Natural killer cell treated with Interleukin-12 subunit alpha and Interleukin-12 subunit beta and Interleukin-15 and Interleukin-18, amount 100 ng/mL, for 72 hours (primary cell): ENCODE data around the gene GMIP. TPM values are rescaled to one million over a fixed set of nuclear protein-coding genes. Genes with fewer than 3 reads are reported as not detected.

Experiments used
- ATAC-seq, 2 donors: fragments of 150-1000 bp; cut with Tn5 transposase in 1 of 2; sonication (Bioruptor Pico), chemical (Tn5 transposase) in 1 of 2; 2 replicates each; pipeline ENCODE4 v1.10.0; 2021
- DNase-seq: peaks from one replicate; pipeline ENCODE4 v3.0.0; 2022; ENCODE audit warnings: low spot score
- H3K27ac Mint-ChIP-seq, 2 donors: 1 replicate in 1 of 2; 2 replicates in 1 of 2; pipeline ENCODE4 v1.8.0; 2022; ENCODE audit warnings: mixed read lengths in 2 of 2, mild to moderate bottlenecking in 1 of 2, moderate library complexity in 1 of 2
- H3K27me3 Mint-ChIP-seq, 2 donors: 1 replicate in 1 of 2; 2 replicates in 1 of 2; pipeline ENCODE4 v1.8.0; 2022; ENCODE audit warnings: mixed read lengths in 2 of 2
- H3K36me3 Mint-ChIP-seq: one replicate; pipeline ENCODE4 v1.8.0; 2022; ENCODE audit warnings: mixed read lengths
- H3K4me1 Mint-ChIP-seq, 2 donors: 1 replicate in 1 of 2; 2 replicates in 1 of 2; pipeline ENCODE4 v1.8.0; 2022; ENCODE audit warnings: low read depth in 2 of 2, mixed read lengths in 2 of 2, mild to moderate bottlenecking in 1 of 2
- H3K4me3 Mint-ChIP-seq: one replicate; pipeline ENCODE4 v1.8.0; 2022; ENCODE audit warnings: mixed read lengths
- H3K9me3 Mint-ChIP-seq: 2 replicates; pipeline ENCODE4 v1.8.0; 2022; ENCODE audit warnings: mixed read lengths
- total RNA-seq, 2 donors: library from RNA; stranded (reverse); gene quantifications; one replicate each; pipeline ENCODE4 v1.2.3, GENCODE V29; 2022

GMIP gene
- total RNA-seq, 2 donors from 2014 or later: 87.2 to 112 TPM

GRCh38 chr19:19579533-19580361 is 63.7 kb downstream of the GMIP start:
- Mint-ChIP-seq H3K36me3 (no peaks in the 10 kb centered on the region), H3K4me1 (peaks cover 0 to 7% of the 10 kb centered on the region in 2 donors), H3K9me3 (no peaks in the 10 kb centered on the region), H3K4me3 (no peak overlapping the region), H3K27me3 (no peaks in the 10 kb centered on the region), H3K27ac (no peak overlapping the region)
- no peak for ATAC-seq
- no peak for DNase-seq

Other genes with a start within 250 kb of the GMIP start
- 100 to 1,000 TPM; 171 to 224 TPM for gene GATAD2A, start 238.0 kb downstream of the GMIP start, total RNA-seq
- 1 to 10 TPM; 1.9 to 2.6 TPM for gene TSSK6, start 128.1 kb downstream of the GMIP start, total RNA-seq
- gene NDUFA13, start 127.4 kb downstream of the GMIP start, total RNA-seq: 100 to 1,000 TPM; 261 to 310 TPM
- 10 to 100 TPM in 1 of 2 donors, 1 to 10 TPM in 1; 10.0 to 14.9 TPM for gene YJEFN3, start 114.7 kb downstream of the GMIP start, total RNA-seq
- under 1 TPM; 0.21 to 0.42 TPM for gene CILP2, start 105.4 kb downstream of the GMIP start, total RNA-seq
- 10 to 100 TPM; 26.3 to 80.1 TPM for gene PBX4, start 25.0 kb downstream of the GMIP start, total RNA-seq
- 10 to 100 TPM; 33.7 to 35.0 TPM for gene LPAR2, start 15.4 kb downstream of the GMIP start, total RNA-seq
- 100 to 1,000 TPM in 1 of 2 donors, 10 to 100 TPM in 1; 61.9 to 122 TPM for gene ATP13A1, start 20.0 kb upstream of the GMIP start, total RNA-seq
- gene ZNF101, start 25.2 kb upstream of the GMIP start, total RNA-seq: 10 to 100 TPM; 45.3 to 53.1 TPM
- 1 to 10 TPM; 5.4 to 6.7 TPM for gene ZNF14, start 89.5 kb upstream of the GMIP start, total RNA-seq
- 10 to 100 TPM; 21.1 to 37.9 TPM for gene ZNF506, start 178.1 kb upstream of the GMIP start, total RNA-seq
- 10 to 100 TPM; 13.4 to 13.7 TPM for gene ZNF253, start 222.2 kb upstream of the GMIP start, total RNA-seq